HepG2 (cell line): Measurements from ENCODE around the gene CPZ. TPM values are rescaled to one million over a fixed set of nuclear protein-coding genes. Genes with fewer than 3 reads are reported as not detected.

Experiments used
- ATAC-seq: fragments of 200-7000 bp; cut with Tn5 transposase; 3 replicates; pipeline ENCODE4 v1.9.1; 2020; ENCODE audit warnings: mild to moderate bottlenecking, moderate library complexity
- BruUV-seq: library from RNA; stranded (reverse); fragments of 400-500 nt; replicated peaks from 2 replicates; lab custom pipeline; 2021; lab: Mats Ljungman, UMichigan
- CTCF ChIA-PET: fragments of 300-600 bp; formaldehyde crosslinking; extraction: SDS; loops from one replicate; lab custom pipeline; 2021; ENCODE audit warnings: low total read pairs, inconsistent platforms, low intra/inter-chr PET ratio; lab: Yijun Ruan, JAX
- POLR2A ChIA-PET: fragments of 350-600 bp; sonication (Branson Sonifier 250); formaldehyde crosslinking; loops from one replicate; lab custom pipeline; 2020; ENCODE audit warnings: antibody characterized with exemption, inconsistent platforms; lab: Yijun Ruan, JAX
- DNase-seq: peaks from one replicate; pipeline ENCODE4 v3.0.0-alpha.2; 2015; ENCODE audit warnings: low spot score
- FAIRE-seq: peaks from 3 replicates; lab custom pipeline; 2011; peaks lifted over from hg19 to GRCh38; lab: Jason Lieb, UNC
- H2AFZ ChIP-seq: one replicate; pipeline ENCODE4 v1.6.1; 2011; ENCODE audit warnings: low read length, inconsistent platforms
- H3K27ac ChIP-seq: fragments of 300-600 bp; 3 replicates; pipeline ENCODE4 v1.8.0; 2011; ENCODE audit warnings: mixed run types, mild to moderate bottlenecking, mixed read lengths, low read length, inconsistent platforms; ENCODE audit not compliant: insufficient read depth; ENCODE audit errors: extremely low read length
- H3K27me3 ChIP-seq, 2 experiments: fragments of 200-600 bp in 1 of 2; 2 replicates in 1 of 2; 3 replicates in 1 of 2; pipeline versions ENCODE4 v1.6.0 to v1.8.0; 2011; ENCODE audit warnings: low read length in 2 of 2, mild to moderate bottlenecking in 2 of 2, moderate library complexity in 2 of 2, inconsistent platforms in 1 of 2; ENCODE audit not compliant: insufficient read depth in 2 of 2, control insufficient read depth in 1 of 2
- H3K36me3 ChIP-seq, 2 experiments: fragments of 200-600 bp in 1 of 2; replicated peaks in 1 of 2; 2 replicates in 1 of 2; 3 replicates in 1 of 2; pipeline versions ENCODE4 v1.5.1 to v1.8.0; 2011; ENCODE audit warnings: low read length in 2 of 2, inconsistent platforms in 1 of 2; ENCODE audit not compliant: insufficient read depth in 2 of 2, control insufficient read depth in 1 of 2
- H3K4me1 ChIP-seq: 2 replicates; pipeline ENCODE4 v1.5.1; 2012; ENCODE audit warnings: low read length, inconsistent platforms; ENCODE audit not compliant: insufficient read depth
- H3K4me2 ChIP-seq: 2 replicates; pipeline ENCODE4 v1.6.0; 2011; ENCODE audit warnings: low read depth, low read length, inconsistent platforms
- H3K4me3 ChIP-seq, 3 experiments: fragments of 200-600 bp in 1 of 3; sonication (generic), shearing (Covaris generic) in 1 of 3; replicated peaks in 1 of 3; 2 replicates each; pipeline ENCODE4 v1.5.1; 2011 to 2016; ENCODE audit warnings: low read length in 3 of 3, inconsistent platforms in 2 of 3, low read depth in 2 of 3, mild to moderate bottlenecking in 2 of 3, control low read depth in 1 of 3, mixed read lengths in 1 of 3; ENCODE audit not compliant: insufficient read depth in 1 of 3
- H3K79me2 ChIP-seq: one replicate; pipeline ENCODE4 v1.6.1; 2011; ENCODE audit warnings: low read length, inconsistent platforms; ENCODE audit not compliant: insufficient read depth
- H3K9ac ChIP-seq: 2 replicates; pipeline ENCODE4 v1.6.0; 2011; ENCODE audit warnings: mild to moderate bottlenecking, low read depth, low read length, inconsistent platforms; ENCODE audit not compliant: insufficient read depth
- H3K9me3 ChIP-seq: 2 replicates; pipeline ENCODE4 v1.5.1; 2012; ENCODE audit warnings: mild to moderate bottlenecking, low read length
- H4K20me1 ChIP-seq: 2 replicates; pipeline ENCODE4 v1.6.0; 2011; ENCODE audit warnings: inconsistent platforms, mild to moderate bottlenecking, low read length, moderate library complexity; ENCODE audit not compliant: insufficient read depth
- ARNT ChIP-seq: fragments of 450-650 bp; IDR thresholded peaks from 2 replicates; pipeline ENCODE4 v1.6.1; 2017
- ELF3 ChIP-seq: IDR thresholded peaks from 2 replicates; pipeline ENCODE4 v1.6.1; 2016; ENCODE audit warnings: missing genetic modification reagents, missing compliant biosample characterization
- FOXA3 ChIP-seq: IDR thresholded peaks from 2 replicates; pipeline ENCODE4 v1.6.1; 2016; ENCODE audit warnings: missing genetic modification reagents, missing compliant biosample characterization
- NFIC ChIP-seq: IDR thresholded peaks from 2 replicates; pipeline ENCODE4 v1.6.1; 2012; ENCODE audit warnings: mild to moderate bottlenecking, low read length, inconsistent platforms
- PAX8 ChIP-seq: sonication (generic); formaldehyde crosslinking; IDR thresholded peaks from 2 replicates; pipeline ENCODE4 v1.8.0; 2022; ENCODE audit warnings: mild to moderate bottlenecking, missing genetic modification reagents, borderline replicate concordance
- PHF5A ChIP-seq: IDR thresholded peaks from one replicate; pipeline ENCODE4 v1.6.1; 2018; ENCODE audit warnings: low read depth, missing genetic modification reagents; ENCODE audit not compliant: unreplicated experiment
- RBFOX2 ChIP-seq: fragments of 200-400 bp; formaldehyde crosslinking; IDR thresholded peaks from 2 replicates; pipeline ENCODE4 v1.6.1; 2017; ENCODE audit warnings: low read depth, mild to moderate bottlenecking, low read length
- THYN1 ChIP-seq: sonication (generic); formaldehyde crosslinking; IDR thresholded peaks from 2 replicates; pipeline ENCODE4 v1.8.1; 2023; ENCODE audit warnings: low read depth, mild to moderate bottlenecking, moderate library complexity, missing genetic modification reagents, borderline replicate concordance
- ZBTB44 ChIP-seq: sonication (generic); formaldehyde crosslinking; IDR thresholded peaks from 2 replicates; pipeline ENCODE4 v1.4.0; 2020; ENCODE audit warnings: missing genetic modification reagents
- ZNF280D ChIP-seq: sonication (generic); formaldehyde crosslinking; IDR thresholded peaks from 2 replicates; pipeline ENCODE4 v1.5.1; 2020; ENCODE audit warnings: mild to moderate bottlenecking, missing genetic modification reagents
- ZNF512B ChIP-seq: sonication (generic); formaldehyde crosslinking; IDR thresholded peaks from 2 replicates; pipeline ENCODE4 v1.5.1; 2020; ENCODE audit warnings: missing genetic modification reagents, mild to moderate bottlenecking, borderline replicate concordance
- WGBS: methylation state at CpG from one replicate; pipeline ENCODE4 v1.1.6; 2017; ENCODE audit warnings: low lambda C conversion rate; 5-methylcytosine and 5-hydroxymethylcytosine counted together
- in situ Hi-C: cut with HindIII; loops from 2 replicates; pipeline ENCODE4 v1.10.0; 2017; ENCODE audit warnings: low pct_unique_long_range_greater_than_20kb; ENCODE audit not compliant: extremely low pct_ligation_motif_present
- intact Hi-C: fragments of 100-400 bp; cut with micrococcal nuclease; formaldehyde crosslinking; loops from one replicate; pipeline ENCODE4 v1.10.0; 2022; ENCODE audit not compliant: unreplicated experiment
- polyA plus RNA-seq, 8 experiments: library from polyadenylated mRNA; depleted of rRNA in 3 of 8; stranded (reverse) in 7 of 8; unstranded in 1 of 8; fragments of >200 nt; fragmentation: Illumina TruSeq in 4 of 8; extraction: Trizol in 4 of 8; gene quantifications; 2 replicates each; pipeline versions ENCODE4 v1.2.1 to v1.2.3, GENCODE V29; 2011 to 2016; ENCODE audit warnings: low read depth in 4 of 8, missing spikeins in 1 of 8, mixed read lengths in 1 of 8; ENCODE audit not compliant: insufficient read depth in 1 of 8
- total RNA-seq, 5 experiments: library from RNA; depleted of rRNA; stranded (reverse); fragments of >200 nt; fragmentation: Illumina TruSeq; extraction: Trizol; gene quantifications; 2 replicates each; pipeline ENCODE4 v1.2.3, GENCODE V29; 2016; ENCODE audit warnings: low read depth in 1 of 5

CPZ gene
- total and polyA plus RNA-seq, 2 of the 13 experiments (the other 11 are each of a cell fraction or from before 2014, with no cell fraction given) = 0.58 to 0.61 TPM

- in situ Hi-C loops = no loop called here
Observed at GRCh38 chr4:8648296-8648695, 55.7 kb downstream of the CPZ start.

GRCh38 chr4:8648816-8649630 lies 56.5 kb downstream of the CPZ start:
- DNase-seq = no peak
- no peaks in the 10 kb centered on the region for H3K4me1 ChIP-seq
- no peaks in the 10 kb centered on the region for H3K36me3 ChIP-seq
- no peak overlapping the region for H3K9ac ChIP-seq
- no peaks in the 10 kb centered on the region for H3K79me2 ChIP-seq
- no peak overlapping the region for H3K4me3 ChIP-seq
- H4K20me1 ChIP-seq = 0 out of 2 replicates have a peak, but pooled peaks cover 2% of the 10 kb centered on the region
- WGBS = 11% methylated on average over 18 of the region's 23 CpGs
- intact Hi-C loops (no loop called here), in situ Hi-C loops (no loop called here)
- H3K27ac ChIP-seq = no peak overlapping the region
- peaks cover 20 to 91% of the 10 kb centered on the region in 2 experiments for H3K27me3 ChIP-seq
- H3K4me2 ChIP-seq = no peak overlapping the region
- POLR2A ChIA-PET = no interaction called here
- CTCF ChIA-PET = no interaction called here
- H2AFZ ChIP-seq = no peak overlapping the region
- H3K9me3 ChIP-seq = no peaks in the 10 kb centered on the region
- FAIRE-seq = no peak
- BruUV-seq = no TSS peak
- no peak for ATAC-seq
- TF ChIP-seq ZNF280D (CRISPR knock-in tag) = no peak
- no peak for TF ChIP-seq ZNF512B (CRISPR knock-in tag)
- TF ChIP-seq PHF5A (CRISPR knock-in tag) = no peak
- TF ChIP-seq FOXA3 (CRISPR knock-in tag) = no peak
- TF ChIP-seq ELF3 = no peak
- TF ChIP-seq ARNT = no peak
- TF ChIP-seq ZBTB44 = no peak
- no peak for TF ChIP-seq NFIC

More at GRCh38 chr4:8648296-8648695, 55.7 kb downstream of the CPZ start:
- Histone ChIP-seq H3K27me3 (peaks cover 20 to 93% of the 10 kb centered on the region in 2 experiments), H3K27ac (no peak overlapping the region), H2AFZ (no peak overlapping the region), H3K4me1 (no peaks in the 10 kb centered on the region), H4K20me1 (no peaks in the 10 kb centered on the region), H3K4me2 (no peak overlapping the region), H3K79me2 (no peaks in the 10 kb centered on the region), H3K9me3 (no peaks in the 10 kb centered on the region), H3K9ac (no peak overlapping the region), H3K36me3 (no peaks in the 10 kb centered on the region), H3K4me3 (no peak overlapping the region)
- ATAC-seq (no peak), FAIRE-seq (no peak), DNase-seq (no peak)
- intact Hi-C loops = no loop called here
- CTCF ChIA-PET = no interaction called here
- WGBS = 43% methylated on average over 3 of the region's 6 CpGs
- TF ChIP-seq RBFOX2 (no peak), THYN1 (CRISPR knock-in tag) (no peak), PAX8 (no peak)
- BruUV-seq = no TSS peak
- POLR2A ChIA-PET = no interaction called here
